H1 (cell line): ENCODE measurements around the gene NDUFA8. TPM values are rescaled to one million over a fixed set of nuclear protein-coding genes. Genes with fewer than 3 reads are reported as not detected.
A peak's percentile ranks its signal among the peaks of the same experiment; 100 is the strongest.

Source experiments
- CTCF ChIA-PET: fragments of 300-600 bp; sonication (Branson Sonifier 250); formaldehyde crosslinking; loops from one replicate; lab custom pipeline; 2021; ENCODE audit not compliant: partially characterized antibody; lab: Charles Lee
- POLR2A ChIA-PET: fragments of 300-600 bp; sonication (Branson Sonifier 250); formaldehyde crosslinking; loops from one replicate; lab custom pipeline; 2021; ENCODE audit warnings: inconsistent platforms; ENCODE audit not compliant: partially characterized antibody; lab: Charles Lee
- DNase-seq, 2 experiments: peaks; one replicate each; pipeline versions ENCODE4 v3.0.0 to v3.0.0-alpha.2; 2010 to 2022; ENCODE audit warnings: low spot score in 2 of 2, low read depth in 1 of 2, mixed read lengths in 1 of 2
- FAIRE-seq: peaks from 2 replicates; lab custom pipeline; 2011; peaks lifted over from hg19 to GRCh38; lab: Jason Lieb, UNC
- H2AFZ ChIP-seq: 2 replicates; pipeline ENCODE4 v1.8.1; 2012; ENCODE audit warnings: low read length, inconsistent platforms
- H2AK5ac ChIP-seq: 2 replicates; pipeline ENCODE4 v1.6.1; 2013; ENCODE audit warnings: low read depth, low read length
- H2BK120ac ChIP-seq: replicated peaks from 2 replicates; pipeline ENCODE3; 2013; ENCODE audit warnings: low read depth, low read length, inconsistent platforms
- H2BK12ac ChIP-seq: 2 replicates; pipeline ENCODE4 v1.6.1; 2013; ENCODE audit warnings: low read depth, low read length
- H2BK15ac ChIP-seq: 2 replicates; pipeline ENCODE4 v1.6.1; 2013; ENCODE audit warnings: low read length
- H2BK20ac ChIP-seq: 2 replicates; pipeline ENCODE4 v1.6.1; 2013; ENCODE audit warnings: low read length
- H2BK5ac ChIP-seq: 2 replicates; pipeline ENCODE4 v1.6.1; 2013; ENCODE audit warnings: low read depth, low read length
- H3K14ac ChIP-seq: 2 replicates; pipeline ENCODE4 v1.6.1; 2013; ENCODE audit warnings: inconsistent platforms; ENCODE audit not compliant: insufficient read length
- H3K18ac ChIP-seq: 2 replicates; pipeline ENCODE4 v1.6.1; 2013; ENCODE audit warnings: low read length; ENCODE audit errors: extremely low read depth
- H3K23ac ChIP-seq: 2 replicates; pipeline ENCODE4 v1.6.1; 2013; ENCODE audit warnings: inconsistent platforms; ENCODE audit not compliant: insufficient read length
- H3K23me2 ChIP-seq: 2 replicates; pipeline ENCODE4 v1.6.1; 2013; ENCODE audit warnings: low read depth, low read length
- H3K27ac ChIP-seq: 2 replicates; pipeline ENCODE4 v1.6.1; 2011; ENCODE audit warnings: low read depth, low read length, inconsistent platforms
- H3K27me3 ChIP-seq, 4 experiments: replicated peaks in 1 of 4; 1 replicate in 1 of 4; 2 replicates in 3 of 4; pipeline versions ENCODE4 v1.6.1 to v1.8.1; 2011 to 2013; ENCODE audit warnings: low read length in 3 of 4, mild to moderate bottlenecking in 3 of 4, inconsistent platforms in 2 of 4, mixed read lengths in 2 of 4, moderate library complexity in 1 of 4; ENCODE audit not compliant: control insufficient read depth in 3 of 4, insufficient read depth in 3 of 4; ENCODE audit errors: extremely low read depth in 1 of 4
- H3K36me3 ChIP-seq, 4 experiments: 2 replicates each; pipeline versions ENCODE4 v1.6.1 to v1.8.1; 2011 to 2013; ENCODE audit warnings: mild to moderate bottlenecking in 4 of 4, low read length in 3 of 4, moderate library complexity in 2 of 4, control low read depth in 1 of 4, inconsistent platforms in 1 of 4; ENCODE audit not compliant: insufficient read depth in 4 of 4, control insufficient read depth in 2 of 4
- H3K4ac ChIP-seq: replicated peaks from 2 replicates; pipeline ENCODE3; 2013; ENCODE audit warnings: low read length, low read depth, mixed read lengths, inconsistent platforms; ENCODE audit not compliant: insufficient read length
- H3K4me1 ChIP-seq, 4 experiments: replicated peaks in 1 of 4; 1 replicate in 1 of 4; 2 replicates in 3 of 4; pipeline versions ENCODE4 v1.6.1 to v1.8.1; 2011 to 2013; ENCODE audit warnings: low read length in 3 of 4, inconsistent platforms in 2 of 4, mixed read lengths in 1 of 4; ENCODE audit not compliant: insufficient read depth in 4 of 4, control insufficient read depth in 3 of 4
- H3K4me2 ChIP-seq, 2 experiments: 2 replicates each; pipeline versions ENCODE4 v1.6.1 to v1.8.1; 2011 to 2013; ENCODE audit warnings: low read depth in 2 of 2, low read length in 2 of 2, control low read depth in 1 of 2, inconsistent platforms in 1 of 2, mild to moderate bottlenecking in 1 of 2; ENCODE audit not compliant: insufficient read depth in 1 of 2
- H3K4me3 ChIP-seq, 4 experiments: fragments of 200-600, 300-600 bp in 1 of 4; sonication (generic), shearing (Covaris generic), sonication (Bioruptor Twin) in 1 of 4; 2 replicates each; pipeline versions ENCODE4 v1.5.1 to v1.8.1; 2011 to 2016; ENCODE audit warnings: low read length in 4 of 4, low read depth in 3 of 4, control low read depth in 2 of 4, inconsistent platforms in 2 of 4, mild to moderate bottlenecking in 2 of 4, mixed read lengths in 1 of 4, moderate library complexity in 1 of 4; ENCODE audit not compliant: insufficient read depth in 2 of 4; ENCODE audit errors: extremely low read depth in 1 of 4
- H3K56ac ChIP-seq: replicated peaks from 2 replicates; pipeline ENCODE3; 2013; ENCODE audit warnings: low read depth, mild to moderate bottlenecking, mixed read lengths, low read length, inconsistent platforms; ENCODE audit not compliant: insufficient read length
- H3K79me1 ChIP-seq: 2 replicates; pipeline ENCODE4 v1.6.1; 2013; ENCODE audit warnings: low read depth, low read length, control low read depth
- H3K79me2 ChIP-seq, 2 experiments: 2 replicates each; pipeline versions ENCODE4 v1.6.1 to v1.8.1; 2012 to 2013; ENCODE audit warnings: low read length in 2 of 2, mild to moderate bottlenecking in 2 of 2, inconsistent platforms in 1 of 2; ENCODE audit not compliant: insufficient read depth in 2 of 2, control insufficient read depth in 1 of 2
- H3K9ac ChIP-seq, 4 experiments: replicated peaks in 1 of 4; 1 replicate in 1 of 4; 2 replicates in 3 of 4; pipeline versions ENCODE4 v1.6.1 to v1.8.1; 2011 to 2013; ENCODE audit warnings: low read depth in 3 of 4, low read length in 3 of 4, control low read depth in 2 of 4, mild to moderate bottlenecking in 2 of 4, moderate library complexity in 2 of 4, inconsistent platforms in 1 of 4; ENCODE audit errors: extremely low read depth in 1 of 4
- H3K9me3 ChIP-seq, 2 experiments: 2 replicates each; pipeline versions ENCODE4 v1.6.1 to v1.8.1; 2012 to 2013; ENCODE audit warnings: mild to moderate bottlenecking in 2 of 2, moderate library complexity in 2 of 2, control low read depth in 1 of 2, inconsistent platforms in 1 of 2, low read depth in 1 of 2, low read length in 1 of 2, mixed read lengths in 1 of 2; ENCODE audit not compliant: insufficient read depth in 2 of 2
- H4K20me1 ChIP-seq, 2 experiments: replicated peaks in 1 of 2; 2 replicates each; pipeline versions ENCODE3 to v1.8.1; 2011 to 2013; ENCODE audit warnings: inconsistent platforms in 2 of 2, low read length in 2 of 2, mild to moderate bottlenecking in 1 of 2; ENCODE audit not compliant: insufficient read depth in 2 of 2, control insufficient read depth in 1 of 2
- H4K5ac ChIP-seq: 2 replicates; pipeline ENCODE4 v1.6.1; 2013; ENCODE audit warnings: low read length, low read depth, mixed read lengths, inconsistent platforms; ENCODE audit not compliant: insufficient read length
- H4K8ac ChIP-seq: 2 replicates; pipeline ENCODE4 v1.8.0; 2013; ENCODE audit warnings: mild to moderate bottlenecking, moderate library complexity, low read length, inconsistent platforms; ENCODE audit not compliant: insufficient read depth; ENCODE audit errors: extremely low read depth
- H4K91ac ChIP-seq: replicated peaks from 2 replicates; pipeline ENCODE3; 2013; ENCODE audit warnings: low read length, mixed read lengths, inconsistent platforms; ENCODE audit not compliant: insufficient read length
- FOSL1 ChIP-seq: IDR thresholded peaks from 2 replicates; pipeline ENCODE4 v1.6.1; 2011; ENCODE audit warnings: mild to moderate bottlenecking, low read depth, low read length, moderate library complexity; ENCODE audit not compliant: insufficient read depth
- HDAC2 ChIP-seq, 2 experiments: fragments of 300-600 bp in 1 of 2; sonication (generic) in 1 of 2; IDR thresholded peaks; 2 replicates each; pipeline ENCODE4 v1.6.1; 2011 to 2012; ENCODE audit warnings: low read depth in 2 of 2, low read length in 2 of 2, mild to moderate bottlenecking in 2 of 2, moderate library complexity in 2 of 2, borderline replicate concordance in 1 of 2, inconsistent platforms in 1 of 2
- RAD21 ChIP-seq, 2 experiments: IDR thresholded peaks in 1 of 2; conservative IDR thresholded peaks in 1 of 2; 2 replicates each; pipeline ENCODE4 v1.6.1; 2011; ENCODE audit warnings: low read depth in 2 of 2, low read length in 2 of 2, improper control_type of control experiment in 1 of 2, inconsistent platforms in 1 of 2, mild to moderate bottlenecking in 1 of 2, moderate library complexity in 1 of 2
- RFX5 ChIP-seq: IDR thresholded peaks from 2 replicates; pipeline ENCODE4 v1.6.1; 2011; ENCODE audit warnings: low read depth, low read length, improper control_type of control experiment, borderline replicate concordance
- WGBS, 2 experiments: shearing (Covaris generic) in 1 of 2; methylation state at CpG; one replicate each; pipeline versions ENCODE4 v1.1.6 to v1.1.7; 2013 to 2015; ENCODE audit warnings: low lambda C conversion rate in 2 of 2, mixed read lengths in 2 of 2, inconsistent platforms in 1 of 2, low coverage in 1 of 2, missing lambda C conversion rate in 1 of 2; ENCODE audit not compliant: insufficient replicate concordance in 2 of 2, insufficient coverage in 1 of 2, insufficient read length in 1 of 2; ENCODE audit errors: extremely low coverage in 1 of 2, missing lambda C conversion rate in 1 of 2; 5-methylcytosine and 5-hydroxymethylcytosine counted together
- polyA plus RNA-seq, 7 experiments: library from polyadenylated mRNA; depleted of rRNA in 3 of 7; stranded (reverse) in 5 of 7; unstranded in 2 of 7; fragments of >200 nt in 5 of 7; fragments of 200-250 nt in 2 of 7; gene quantifications; 1 replicate in 5 of 7; 2 replicates in 1 of 7; 4 replicates in 1 of 7; pipeline versions ENCODE4 v1.2.1 to v1.2.3, GENCODE V29; 2011 to 2013; ENCODE audit warnings: missing spikeins in 2 of 7, mixed read lengths in 2 of 7
- total RNA-seq: library from RNA; stranded (reverse); fragmentation: NEBNext Ultra II Directional; extraction: Animal tissue kit (Norgen Biotek cat#: 25700); gene quantifications from 2 replicates; pipeline ENCODE4 v1.2.1, GENCODE V29; 2021
- TF ChIP-seq, protein P1 (sequence below): IDR thresholded peaks from 2 replicates; pipeline ENCODE4 v1.6.1; 2011; ENCODE audit warnings: low read depth, mild to moderate bottlenecking, low read length; ENCODE audit not compliant: insufficient read depth

NDUFA8 gene
- total and polyA plus RNA-seq, 2 of the 8 experiments (the other 6 are each of a cell fraction or from before 2014, with no cell fraction given): 61.0 to 73.8 TPM

DNA sequence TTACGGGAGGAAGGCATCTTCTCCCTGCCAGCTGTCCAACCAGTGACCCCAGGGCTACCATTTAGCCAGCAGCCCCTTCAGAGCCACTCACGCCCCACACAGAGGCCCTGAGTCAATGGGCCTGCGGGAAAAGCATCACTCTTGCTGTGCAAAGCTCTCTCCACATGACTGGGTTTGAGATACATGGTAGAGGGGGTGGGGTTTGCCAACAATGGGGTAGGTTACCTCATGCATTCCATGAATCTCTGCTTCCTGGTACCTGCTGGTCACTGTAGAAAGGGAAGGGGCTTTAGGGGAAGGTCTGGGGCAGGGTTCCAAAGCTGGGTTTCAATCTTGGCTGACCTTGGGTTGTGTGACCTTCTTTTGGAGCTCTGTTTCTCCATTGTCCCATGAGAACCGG lies 43.5 kb downstream of the NDUFA8 start:
- 55% methylated on average over 4 of the region's 4 CpGs; no CpG with 5 or more reads in 1 of the 2 experiments for WGBS, 2 experiments
- H3K4me1 ChIP-seq: peaks cover 8 to 16% (median 12%) of the 10 kb centered on the region in 4 experiments
- no peaks in the 10 kb centered on the region for H3K36me3 ChIP-seq
- peak overlapping the region; percentile 1; the same call in 1 of the 2 replicates for H2BK5ac ChIP-seq
- CTCF ChIA-PET: interaction anchor here (1.5 to 15.6 kb wide), 7 partner anchors 7 to 252 kb away, joined by 3 to 544 read pairs (median 94); no protein-coding TSS in a partner anchor
- peak overlapping the region; percentile 50 for H4K91ac ChIP-seq
- H2BK15ac ChIP-seq: peak overlapping the region; percentile 8
- no peaks in the 10 kb centered on the region for H3K79me1 ChIP-seq
- peak overlapping the region; percentile 8 for H3K4ac ChIP-seq
- H3K4me3 ChIP-seq: no peak overlapping the region
- H3K56ac ChIP-seq: no peak overlapping the region
- 0 out of 2 replicates have a peak overlapping the region, but pooled peaks have one; percentile 53 for H2AK5ac ChIP-seq
- H3K27me3 ChIP-seq: no peaks in the 10 kb centered on the region; a peak in 2 of 7 replicates
- H2BK12ac ChIP-seq: peak overlapping the region; percentile 97; the same call in 1 of the 2 replicates
- no peaks in the 10 kb centered on the region for H4K20me1 ChIP-seq
- no peaks in the 10 kb centered on the region for H3K23me2 ChIP-seq
- H3K14ac ChIP-seq: no peak overlapping the region
- FAIRE-seq: no peak
- peak overlapping the region; percentile 54; the same call in 1 of the 2 replicates for H2AFZ ChIP-seq
- H4K5ac ChIP-seq: no peak overlapping the region
- H2BK20ac ChIP-seq: peak overlapping the region; percentile 95
- H2BK120ac ChIP-seq: no peak overlapping the region
- H3K4me2 ChIP-seq: peak overlapping the region; percentile 37 to 41; a peak in 2 of 4 replicates
- POLR2A ChIA-PET: interaction anchor here (1.1 to 1.2 kb wide), 4 partner anchors 9 to 28 kb away, joined by 3 to 4 read pairs (median 4); no protein-coding TSS in a partner anchor
- H3K18ac ChIP-seq: peak overlapping the region; percentile 62; the same call in 1 of the 2 replicates
- no peak overlapping the region for H3K23ac ChIP-seq
- H3K9ac ChIP-seq: no peak overlapping the region; a peak in 1 of 7 replicates
- no peak for DNase-seq
- peak overlapping the region; percentile 51; the same call in 1 of the 2 replicates for H3K27ac ChIP-seq
- H3K9me3 ChIP-seq: no peaks in the 10 kb centered on the region
- H4K8ac ChIP-seq: peak overlapping the region; percentile 37; the same call in 1 of the 2 replicates
- H3K79me2 ChIP-seq: no peaks in the 10 kb centered on the region
- no peak for TF ChIP-seq FOSL1
- no peak for TF ChIP-seq RAD21 (IDR thresholded peaks at IDR 0.05 in 1 of 2, conservative IDR thresholded peaks at IDR 0.05 in 1 of 2; ENCODE audit: low read depth in 2 of 2, low read length in 2 of 2)
- TF ChIP-seq, protein P1, sequence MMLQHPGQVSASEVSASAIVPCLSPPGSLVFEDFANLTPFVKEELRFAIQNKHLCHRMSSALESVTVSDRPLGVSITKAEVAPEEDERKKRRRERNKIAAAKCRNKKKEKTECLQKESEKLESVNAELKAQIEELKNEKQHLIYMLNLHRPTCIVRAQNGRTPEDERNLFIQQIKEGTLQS: no peak
- TF ChIP-seq HDAC2 (IDR thresholded peaks at IDR 0.05; ENCODE audit: borderline replicate concordance in 1 of 2, low read depth in 2 of 2, low read length in 2 of 2): no peak
- TF ChIP-seq RFX5: no peak
